SK-N-SH (cell line): Measurements from ENCODE around the gene GPR6. TPM values are rescaled to one million over a fixed set of nuclear protein-coding genes. Genes with fewer than 3 reads are reported as not detected.

ENCODE experiments used
- CTCF ChIA-PET: fragments of 300-600, 350-600 bp; formaldehyde crosslinking; extraction: SDS; loops from one replicate; lab custom pipeline; 2021; lab: Yijun Ruan, JAX
- POLR2A ChIA-PET: fragments of 350-600 bp; sonication (Branson Sonifier 250); formaldehyde crosslinking; extraction: SDS; loops from one replicate; lab custom pipeline; 2020; ENCODE audit warnings: antibody characterized with exemption, inconsistent platforms; lab: Yijun Ruan, JAX
- DNase-seq: peaks from one replicate; pipeline ENCODE4 v3.0.0; 2012
- H2AFZ ChIP-seq: fragments of 200-600 bp; sonication (generic); 2 replicates; pipeline ENCODE4 v1.8.1; 2016; ENCODE audit warnings: antibody characterized with exemption, mild to moderate bottlenecking, low read depth
- H3F3A ChIP-seq: fragments of 200-600 bp; sonication (generic); replicated peaks from 2 replicates; pipeline ENCODE3; 2016; ENCODE audit warnings: antibody characterized with exemption, mild to moderate bottlenecking; ENCODE audit not compliant: insufficient read depth
- H3K27ac ChIP-seq, 2 experiments: fragments of 200-500 bp in 1 of 2; fragments of 200-600 bp in 1 of 2; sonication (Bioruptor generic) in 1 of 2; sonication (generic), shearing (Covaris generic) in 1 of 2; 2 replicates each; pipeline versions ENCODE4 v1.5.1 to v1.6.1; 2014 to 2016; ENCODE audit warnings: low read depth in 2 of 2, inconsistent platforms in 1 of 2, low read length in 1 of 2, mild to moderate bottlenecking in 1 of 2, mixed read lengths in 1 of 2
- H3K27me3 ChIP-seq: fragments of 200-600 bp; sonication (generic), shearing (Covaris generic); 2 replicates; pipeline ENCODE4 v1.6.1; 2016; ENCODE audit warnings: mixed run types; ENCODE audit not compliant: insufficient read depth
- H3K36me3 ChIP-seq, 2 experiments: fragments of 200-500 bp in 1 of 2; fragments of 200-600 bp in 1 of 2; sonication (Bioruptor generic) in 1 of 2; sonication (generic) in 1 of 2; replicated peaks in 1 of 2; 2 replicates each; pipeline versions ENCODE3 to v1.5.1; 2014 to 2016; ENCODE audit warnings: low read length in 1 of 2, mild to moderate bottlenecking in 1 of 2; ENCODE audit not compliant: insufficient read depth in 2 of 2, control insufficient read depth in 1 of 2
- H3K4me1 ChIP-seq, 2 experiments: fragments of 200-500 bp in 1 of 2; fragments of 200-600 bp in 1 of 2; sonication (Bioruptor generic) in 1 of 2; sonication (generic), shearing (Covaris generic) in 1 of 2; 2 replicates each; pipeline versions ENCODE4 v1.5.1 to v1.6.1; 2014 to 2016; ENCODE audit warnings: low read depth in 1 of 2, low read length in 1 of 2, mixed run types in 1 of 2; ENCODE audit not compliant: insufficient read depth in 2 of 2, control insufficient read depth in 1 of 2
- H3K4me2 ChIP-seq: fragments of 200-600 bp; sonication (generic), shearing (Covaris generic); 2 replicates; pipeline ENCODE4 v1.6.1; 2017; ENCODE audit warnings: mixed run types
- H3K4me3 ChIP-seq, 2 experiments: fragments of 200-500 bp in 1 of 2; fragments of 200-600 bp in 1 of 2; sonication (Bioruptor generic) in 1 of 2; sonication (generic), shearing (Covaris generic) in 1 of 2; 2 replicates each; pipeline versions ENCODE4 v1.5.1 to v1.8.1; 2014 to 2016; ENCODE audit warnings: low read depth in 2 of 2, inconsistent platforms in 1 of 2, low read length in 1 of 2, mild to moderate bottlenecking in 1 of 2, mixed read lengths in 1 of 2, moderate library complexity in 1 of 2
- H3K79me2 ChIP-seq: fragments of 200-600 bp; sonication (generic); 2 replicates; pipeline ENCODE4 v1.8.1; 2017; ENCODE audit warnings: mild to moderate bottlenecking; ENCODE audit not compliant: insufficient read depth
- H3K9ac ChIP-seq: fragments of 200-600 bp; sonication (generic); 2 replicates; pipeline ENCODE4 v1.6.1; 2017; ENCODE audit warnings: mixed run types
- H3K9me2 ChIP-seq: fragments of 200-600 bp; sonication (generic); 2 replicates; pipeline ENCODE4 v1.6.1; 2017; ENCODE audit warnings: mixed run types
- H3K9me3 ChIP-seq: fragments of 200-600 bp; sonication (generic); 2 replicates; pipeline ENCODE4 v1.6.1; 2017; ENCODE audit warnings: mixed run types, mild to moderate bottlenecking, moderate library complexity
- H4K20me1 ChIP-seq: fragments of 200-600 bp; sonication (generic); 2 replicates; pipeline ENCODE4 v1.6.1; 2017; ENCODE audit warnings: mild to moderate bottlenecking, mixed run types; ENCODE audit not compliant: insufficient read depth
- CHD2 ChIP-seq: fragments of 150-350 bp; IDR thresholded peaks from 2 replicates; pipeline ENCODE4 v1.6.1; 2018; ENCODE audit warnings: low read length; ENCODE audit not compliant: partially characterized antibody
- CTCF ChIP-seq: fragments of 200-600 bp; sonication (generic); IDR thresholded peaks from 2 replicates; pipeline ENCODE4 v1.6.1; 2017; ENCODE audit warnings: antibody characterized with exemption, mild to moderate bottlenecking, moderate library complexity
- FOSL2 ChIP-seq: IDR thresholded peaks from 2 replicates; pipeline ENCODE4 v1.4.0; 2012; ENCODE audit warnings: low read depth, mild to moderate bottlenecking, moderate library complexity, borderline replicate concordance
- FOXJ3 ChIP-seq: sonication (generic); formaldehyde crosslinking; IDR thresholded peaks from 2 replicates; pipeline ENCODE4 v1.5.1; 2020; ENCODE audit warnings: mild to moderate bottlenecking, missing genetic modification reagents
- GATA2 ChIP-seq: sonication (generic); formaldehyde crosslinking; IDR thresholded peaks from 2 replicates; pipeline ENCODE4 v1.5.0; 2020; ENCODE audit warnings: mild to moderate bottlenecking, missing genetic modification reagents
- IRF3 ChIP-seq: fragments of 150-350 bp; IDR thresholded peaks from 2 replicates; pipeline ENCODE4 v1.6.1; 2016; ENCODE audit warnings: mild to moderate bottlenecking, low read depth, low read length
- MEF2A ChIP-seq: IDR thresholded peaks from 2 replicates; pipeline ENCODE4 v1.4.0; 2012; ENCODE audit warnings: low read depth, borderline replicate concordance
- MXI1 ChIP-seq: IDR thresholded peaks from 2 replicates; pipeline ENCODE4 v1.6.1; 2012; ENCODE audit warnings: mild to moderate bottlenecking, low read depth, low read length, improper control_type of control experiment
- POLR2AphosphoS5 ChIP-seq: IDR thresholded peaks from 2 replicates; pipeline ENCODE4 v1.6.1; 2012; ENCODE audit warnings: low read depth, low read length
- RAD21 ChIP-seq: IDR thresholded peaks from 2 replicates; pipeline ENCODE4 v1.6.1; 2012; ENCODE audit warnings: mild to moderate bottlenecking, low read length
- RFX5 ChIP-seq: IDR thresholded peaks from 2 replicates; pipeline ENCODE4 v1.6.1; 2012; ENCODE audit warnings: mild to moderate bottlenecking, improper control_type of control experiment, low read length
- RXRA ChIP-seq: IDR thresholded peaks from 2 replicates; pipeline ENCODE4 v1.4.0; 2012; ENCODE audit warnings: low read depth, mild to moderate bottlenecking, borderline replicate concordance
- SIN3A ChIP-seq: IDR thresholded peaks from 2 replicates; pipeline ENCODE4 v1.6.1; 2012; ENCODE audit warnings: low read depth, mild to moderate bottlenecking, low read length, moderate library complexity, borderline replicate concordance
- TAF1 ChIP-seq: IDR thresholded peaks from 2 replicates; pipeline ENCODE4 v1.6.1; 2012; ENCODE audit warnings: low read depth, mild to moderate bottlenecking, low read length, moderate library complexity, borderline replicate concordance
- TCF12 ChIP-seq: IDR thresholded peaks from 2 replicates; pipeline ENCODE4 v1.4.0; 2012
- TEAD4 ChIP-seq: IDR thresholded peaks from 2 replicates; pipeline ENCODE4 v1.4.0; 2012; ENCODE audit warnings: mild to moderate bottlenecking, borderline replicate concordance; ENCODE audit not compliant: insufficient read depth
- YY1 ChIP-seq: IDR thresholded peaks from 2 replicates; pipeline ENCODE4 v1.4.0; 2012; ENCODE audit warnings: low read depth, mild to moderate bottlenecking
- ZBTB33 ChIP-seq: IDR thresholded peaks from 2 replicates; pipeline ENCODE4 v1.4.0; 2012; ENCODE audit warnings: low read depth, borderline replicate concordance
- WGBS: methylation state at CpG from one replicate; pipeline ENCODE4 v1.1.6; 2017; ENCODE audit warnings: low lambda C conversion rate; 5-methylcytosine and 5-hydroxymethylcytosine counted together
- polyA plus RNA-seq, 3 experiments: library from polyadenylated mRNA; depleted of rRNA; stranded (reverse); fragments of >200 nt; gene quantifications; 2 replicates each; pipeline ENCODE4 v1.2.3, GENCODE V29; 2012

GPR6 gene
- polyA plus RNA-seq, 1 of the 3 experiments (the other 2 are of a cell fraction): not detected

- TF ChIP-seq GATA2 (CRISPR knock-in tag) (no peak), CHD2 (no peak), IRF3 (no peak), MXI1 (no peak), MEF2A (no peak), TAF1 (no peak), ZBTB33 (no peak), CTCF (no peak), YY1 (no peak), RAD21 (no peak)
- no peaks in the 10 kb centered on the region for H3K79me2 ChIP-seq
- no peaks in the 10 kb centered on the region for H3K9me3 ChIP-seq
- no peak overlapping the region for H2AFZ ChIP-seq
- H3K36me3 ChIP-seq: no peaks in the 10 kb centered on the region
- H3K27me3 ChIP-seq: no peaks in the 10 kb centered on the region
- CTCF ChIA-PET: no interaction called here
- DNase-seq: no peak
- no peaks in the 10 kb centered on the region for H3F3A ChIP-seq
- H3K9me2 ChIP-seq: no peaks in the 10 kb centered on the region
- no peak overlapping the region for H3K4me2 ChIP-seq
- no peak overlapping the region for H3K27ac ChIP-seq
- no peaks in the 10 kb centered on the region for H3K4me1 ChIP-seq
- H3K9ac ChIP-seq: no peak overlapping the region
- no peaks in the 10 kb centered on the region for H4K20me1 ChIP-seq
- H3K4me3 ChIP-seq: no peak overlapping the region
- WGBS: 57% methylated on average over 2 of the region's 2 CpGs
- POLR2A ChIA-PET: no interaction called here
These were observed 22.6 kb upstream of the GPR6 start for GRCh38 chr6:109955491-109955890.

GRCh38 chr6:109958626-109959025 is 19.5 kb upstream of the GPR6 start:
- 75% methylated on average over 1 of the region's 1 CpG for WGBS
- Histone ChIP-seq H3K27ac (no peak overlapping the region), H3K4me2 (no peak overlapping the region), H3K27me3 (no peaks in the 10 kb centered on the region), H3K4me1 (peaks cover 0 to 4% of the 10 kb centered on the region in 2 experiments; a peak in 1 of 4 replicates), H3K9me2 (no peaks in the 10 kb centered on the region), H2AFZ (no peak overlapping the region), H3K9me3 (no peaks in the 10 kb centered on the region), H3F3A (no peaks in the 10 kb centered on the region), H4K20me1 (no peaks in the 10 kb centered on the region), H3K79me2 (no peaks in the 10 kb centered on the region), H3K36me3 (no peaks in the 10 kb centered on the region), H3K4me3 (no peak overlapping the region), H3K9ac (no peak overlapping the region)
- POLR2A ChIA-PET: no interaction called here
- no peak for DNase-seq
- CTCF ChIA-PET: no interaction called here
- TF ChIP-seq CTCF: no peak
- no peak for TF ChIP-seq POLR2AphosphoS5
- no peak for TF ChIP-seq FOXJ3 (CRISPR knock-in tag)
- TF ChIP-seq TEAD4: no peak
- TF ChIP-seq MEF2A: no peak
- TF ChIP-seq FOSL2: no peak
- TF ChIP-seq RFX5: no peak
- no peak for TF ChIP-seq SIN3A
- TF ChIP-seq TCF12: no peak
- no peak for TF ChIP-seq IRF3
- TF ChIP-seq RXRA: no peak
- no peak for TF ChIP-seq CHD2
